GM21390 (cell line): ENCODE measurements around the gene CEMIP2.
A peak's percentile ranks its signal among the peaks of the same experiment; 100 is the strongest.
"Not testable (repeated sequence)": the region's sequence is repeated elsewhere in the genome, so short reads cannot be mapped to it uniquely, and the experiment has no call there.

ENCODE experiments used
- ATAC-seq: cut with Tn5 transposase; IDR thresholded peaks from one replicate; pipeline ENCODE4 v1.9.1; 2021; ENCODE audit not compliant: unreplicated experiment

Gene CEMIP2

DNA sequence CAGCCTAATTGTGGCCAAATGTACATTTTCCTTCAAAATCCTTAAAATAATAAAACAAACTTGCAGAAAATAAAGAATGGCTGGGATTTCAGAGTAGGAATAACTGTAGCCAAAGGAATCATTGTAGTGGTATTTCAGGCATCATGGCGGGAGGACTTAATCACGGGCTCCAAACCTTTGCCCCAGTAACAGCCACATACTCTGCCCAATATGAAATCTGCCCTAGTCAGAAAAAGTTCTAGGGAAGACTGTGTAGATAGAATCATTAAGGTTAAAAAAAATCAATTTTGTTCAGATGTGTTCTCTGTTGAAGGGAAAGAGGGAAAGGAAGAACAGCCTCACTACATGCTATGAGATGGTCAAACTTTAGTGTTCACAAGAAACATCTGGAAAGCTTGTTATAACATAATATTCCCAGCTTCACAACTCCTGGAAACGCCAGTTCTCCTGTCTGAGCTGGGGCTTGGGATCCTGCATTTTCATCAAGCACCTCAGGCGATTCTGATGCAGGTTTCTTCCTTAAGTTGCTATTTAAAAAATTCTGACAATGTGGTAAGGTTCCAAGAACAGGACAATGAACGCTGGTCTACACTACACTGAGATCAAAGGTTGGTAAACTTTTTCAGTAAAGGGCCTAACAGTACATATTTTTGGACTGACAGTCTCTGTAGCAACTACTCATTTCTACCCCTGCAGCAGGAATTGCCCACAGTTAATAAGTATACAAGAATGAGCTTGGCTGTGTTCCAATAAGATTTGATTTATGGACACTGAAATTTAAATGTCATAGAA, 87.9 kb downstream of the CEMIP2 start:
- no peak for ATAC-seq

DNA sequence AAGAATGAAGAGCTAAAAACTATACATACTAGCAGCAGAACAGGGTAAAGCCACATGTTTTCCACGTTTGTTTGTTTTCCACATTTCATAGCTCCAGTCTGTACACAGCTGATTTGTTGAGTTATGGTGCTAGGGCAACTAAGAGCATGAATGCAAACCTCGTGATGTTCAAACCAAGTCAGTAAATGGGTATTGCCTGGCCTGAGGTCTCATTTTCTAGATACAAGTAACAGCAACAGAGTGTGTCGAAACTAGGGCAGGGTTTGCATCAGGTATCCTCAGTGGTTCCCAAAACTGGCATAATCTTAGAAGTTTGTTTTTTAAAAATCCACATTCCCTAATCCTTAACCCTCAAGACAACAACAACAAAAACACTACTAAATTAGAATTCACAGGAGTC, 89.3 kb downstream of the CEMIP2 start:
- ATAC-seq, result no peak

DNA sequence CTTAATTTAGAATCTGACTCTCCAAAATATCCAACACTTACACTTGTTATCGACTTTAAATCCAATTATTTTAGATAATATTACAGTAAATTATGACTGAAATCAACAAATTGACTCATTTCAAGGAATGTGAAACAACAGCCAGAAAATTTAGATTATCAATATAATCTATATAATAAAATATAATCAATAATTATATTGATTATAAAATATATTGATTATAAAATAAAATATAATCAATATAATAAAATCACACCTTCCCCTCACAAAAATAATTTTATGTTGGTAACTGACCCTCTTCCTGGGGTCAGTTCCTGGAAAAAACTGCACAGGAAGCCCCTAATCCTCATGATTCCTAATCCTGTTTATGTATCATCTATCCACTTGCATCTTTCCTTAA, 91.1 kb downstream of the CEMIP2 start:
- no peak for ATAC-seq

DNA sequence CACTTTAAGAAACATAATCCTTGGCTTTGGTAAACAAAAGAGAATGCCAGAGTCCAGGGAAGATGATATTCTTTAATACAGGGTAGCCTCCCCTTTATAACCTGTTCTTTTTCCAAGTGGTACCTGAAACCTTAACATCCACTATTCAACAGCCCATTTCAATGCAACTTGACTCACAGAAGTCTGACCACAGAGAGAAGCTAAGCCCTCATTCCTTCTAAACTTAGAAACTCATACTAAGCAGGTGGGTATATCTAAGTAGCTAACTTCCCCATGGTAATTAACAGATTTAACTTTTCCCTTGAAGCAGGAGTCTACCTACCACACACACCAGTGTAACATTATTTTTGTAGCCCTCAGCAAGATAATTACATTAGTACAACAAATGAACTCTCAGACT, 91.9 kb downstream of the CEMIP2 start:
- peak; percentile 53 for ATAC-seq

DNA sequence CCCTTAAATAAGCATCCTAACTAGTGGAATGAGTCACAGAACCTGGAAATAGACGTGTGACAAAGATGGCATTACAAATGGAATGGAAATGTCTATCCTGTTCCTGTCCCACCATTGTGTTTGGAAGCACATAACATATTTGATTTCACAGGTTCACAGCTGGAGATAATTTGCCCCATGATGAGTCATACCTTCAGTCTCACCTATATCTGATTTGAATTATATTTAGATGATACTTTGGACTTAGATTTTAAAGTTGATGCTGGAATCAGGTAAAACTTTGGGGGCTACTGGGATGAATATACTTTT, 92.5 kb downstream of the CEMIP2 start:
- no peak for ATAC-seq

DNA sequence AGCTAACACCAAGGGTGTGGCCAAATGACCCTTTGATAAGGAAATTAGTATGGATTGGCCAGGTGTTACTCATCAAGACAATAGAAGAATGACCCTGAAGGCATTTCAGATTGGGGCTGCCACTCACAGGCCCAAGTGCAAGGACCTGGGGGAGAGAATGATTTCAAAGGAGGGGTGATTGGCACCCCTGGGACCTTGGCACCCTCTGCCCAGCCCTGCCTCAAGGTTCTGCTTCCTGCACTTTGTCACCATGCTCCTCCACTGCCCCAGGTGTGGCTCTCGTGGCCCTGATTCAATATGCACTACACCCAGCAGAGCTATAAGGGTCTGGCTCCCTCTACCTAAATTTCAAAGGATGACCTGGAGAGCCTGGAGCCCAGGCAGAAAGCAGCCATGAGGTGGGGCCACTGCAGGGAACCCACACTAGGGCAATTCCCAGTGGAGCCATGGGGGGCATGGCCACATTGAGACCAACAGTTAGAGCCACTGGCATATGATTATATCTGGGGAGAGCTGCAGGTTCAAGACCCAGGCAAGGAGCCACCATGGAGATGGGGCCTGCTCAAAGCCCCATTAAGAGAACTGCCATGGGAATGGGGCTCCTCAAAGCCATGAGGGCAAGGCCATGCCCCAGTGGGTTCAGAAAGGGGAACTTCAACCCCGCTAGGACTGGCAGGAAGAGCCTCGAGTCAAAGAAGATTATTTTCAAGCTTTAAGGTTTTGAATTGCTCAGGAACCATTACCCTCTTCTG, 93.0 kb downstream of the CEMIP2 start:
- no peak for ATAC-seq

DNA sequence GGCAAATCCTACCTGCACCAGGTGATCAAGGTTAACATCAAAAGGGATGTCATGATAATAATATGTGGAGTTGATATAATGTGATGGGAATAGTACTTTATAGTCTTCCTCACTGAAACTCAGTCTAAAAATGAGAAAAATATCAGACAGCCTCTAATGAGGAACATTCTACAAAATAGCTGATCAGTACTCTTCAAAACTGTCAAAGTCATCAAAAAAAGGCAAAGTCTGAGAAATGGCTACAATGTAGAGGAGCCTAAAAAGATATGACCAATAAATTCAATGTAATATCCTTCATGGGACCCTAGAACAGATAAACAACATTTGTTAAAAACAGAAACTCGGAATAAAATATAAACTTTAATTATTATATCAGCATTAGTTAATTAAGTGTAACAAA, 95.7 kb downstream of the CEMIP2 start:
- no peak for ATAC-seq

DNA sequence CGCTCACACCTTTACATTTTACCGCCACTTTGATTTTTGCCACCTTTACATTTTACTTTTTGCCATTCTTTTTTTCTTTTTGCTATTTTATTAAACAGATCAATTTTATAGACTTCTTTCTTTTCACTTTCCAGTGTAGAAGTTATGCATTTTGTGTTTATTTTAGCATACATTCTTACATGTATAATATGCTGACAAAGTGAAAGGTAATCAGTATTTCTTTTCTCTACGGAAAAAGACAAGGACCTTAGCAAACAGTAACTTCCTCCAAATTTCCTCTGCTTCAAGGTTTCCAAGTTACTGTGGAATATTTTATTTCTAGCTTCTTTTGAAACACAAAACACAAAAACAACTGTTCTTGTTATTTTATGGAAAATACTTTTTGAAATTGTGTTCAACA, 97.0 kb downstream of the CEMIP2 start:
- no peak for ATAC-seq

DNA sequence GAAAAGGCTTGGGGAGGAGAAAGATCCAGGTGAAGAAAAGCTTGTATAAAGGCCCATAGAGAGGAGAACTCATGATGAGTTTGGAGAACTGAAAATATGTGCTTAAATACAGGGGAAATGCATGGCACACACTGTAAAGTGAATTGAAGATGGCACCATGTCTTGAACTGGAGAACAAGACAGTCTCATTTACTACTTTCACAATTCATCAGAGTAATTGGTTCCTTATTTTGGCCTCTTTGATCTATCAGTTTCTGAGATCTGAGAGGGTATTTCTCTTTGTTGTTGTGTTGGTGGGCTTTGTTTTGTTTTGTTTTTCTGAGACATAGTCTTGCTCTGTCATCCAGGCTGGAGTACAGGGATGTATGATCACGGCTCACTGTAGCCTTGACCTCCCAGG, 98.2 kb downstream of the CEMIP2 start:
- ATAC-seq, result no peak

DNA sequence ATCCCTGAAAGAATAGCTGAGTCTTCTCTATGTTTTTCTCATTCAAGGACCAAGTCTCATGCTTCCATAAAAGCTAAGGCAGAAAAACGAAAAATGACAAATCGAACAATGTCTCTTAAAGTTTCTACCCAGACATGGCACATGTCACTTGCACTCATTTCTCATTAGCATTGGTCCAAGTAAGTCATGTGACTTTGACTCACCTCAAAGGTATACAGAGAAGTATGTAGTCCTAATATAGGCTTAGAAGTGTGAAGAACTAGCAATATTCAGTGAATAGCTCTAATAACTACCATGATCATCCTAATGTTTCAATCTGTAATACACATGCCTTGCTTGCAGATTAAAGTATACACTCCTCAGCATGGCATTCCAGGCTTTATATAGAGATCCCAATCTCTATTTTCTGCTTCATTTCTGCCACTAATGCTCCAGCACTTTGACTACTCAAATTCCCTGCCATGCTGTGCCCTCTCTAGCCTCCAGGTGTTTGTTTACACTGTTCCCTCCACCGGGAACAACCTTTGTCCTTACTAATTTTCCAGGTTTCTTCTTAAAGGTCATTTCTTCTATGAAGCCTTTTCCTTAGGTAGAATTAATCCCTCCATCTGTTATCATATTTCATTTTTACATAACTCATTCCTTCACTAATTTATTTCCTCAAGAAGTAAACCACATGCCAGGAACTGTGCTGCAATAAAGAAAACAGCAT, 98.9 kb downstream of the CEMIP2 start:
- no peak for ATAC-seq

DNA sequence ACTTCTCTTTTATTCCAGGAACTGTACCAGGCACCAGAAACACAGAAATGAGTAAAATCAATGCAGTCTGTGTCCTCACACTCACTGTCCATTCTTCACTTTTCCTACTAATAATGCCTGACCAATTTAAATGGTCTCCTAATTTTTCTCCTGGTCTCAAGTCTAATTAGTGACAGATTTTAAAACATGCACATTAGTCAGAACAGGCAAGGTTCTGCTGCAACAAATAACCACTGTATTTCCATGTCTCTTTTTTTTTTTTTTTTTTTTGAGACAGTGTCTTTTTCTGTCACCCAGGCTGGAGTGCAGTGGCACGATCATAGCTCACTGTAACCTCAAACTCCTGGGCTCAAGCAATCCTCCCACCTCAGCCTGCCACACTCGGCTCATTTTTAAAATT, 99.6 kb downstream of the CEMIP2 start:
- no peak for ATAC-seq

DNA sequence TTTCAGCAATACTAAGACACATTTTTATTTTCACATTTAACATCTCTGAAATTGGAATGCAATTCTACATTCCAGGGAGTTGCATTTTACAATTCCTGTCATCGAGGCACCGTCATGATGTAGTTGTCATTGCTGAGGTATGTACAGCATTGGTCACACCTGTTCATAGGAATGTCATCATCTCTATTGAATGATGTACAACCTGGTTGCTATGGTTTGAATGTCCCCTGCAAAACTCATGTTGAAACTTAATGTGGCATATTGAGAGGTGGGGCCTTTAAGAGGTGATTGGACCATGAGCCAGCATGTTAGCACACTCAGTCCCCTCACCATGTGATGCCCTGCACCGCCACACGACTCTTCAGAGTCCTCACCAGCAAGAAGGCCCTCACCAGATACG, 103.1 kb downstream of the CEMIP2 start:
- ATAC-seq, result no peak

DNA sequence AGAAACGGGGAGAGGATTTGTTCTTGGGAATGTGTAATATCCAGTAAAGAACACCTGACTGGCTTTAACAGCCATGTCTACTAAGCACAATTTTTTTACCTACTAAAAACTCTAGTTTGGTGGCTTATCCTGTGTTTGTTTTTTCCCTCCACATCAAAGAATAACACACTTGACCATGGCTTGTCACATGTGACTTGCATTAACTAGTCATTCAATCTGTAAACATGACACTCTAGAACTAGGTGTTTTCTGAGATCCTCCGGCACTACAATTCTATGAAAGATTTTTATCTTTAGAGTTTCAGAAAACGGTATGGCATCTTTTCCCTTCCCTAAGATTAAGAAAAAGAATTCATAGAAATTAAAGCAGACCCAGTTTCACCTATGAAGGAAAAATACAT, 103.7 kb downstream of the CEMIP2 start:
- ATAC-seq, result no peak

DNA sequence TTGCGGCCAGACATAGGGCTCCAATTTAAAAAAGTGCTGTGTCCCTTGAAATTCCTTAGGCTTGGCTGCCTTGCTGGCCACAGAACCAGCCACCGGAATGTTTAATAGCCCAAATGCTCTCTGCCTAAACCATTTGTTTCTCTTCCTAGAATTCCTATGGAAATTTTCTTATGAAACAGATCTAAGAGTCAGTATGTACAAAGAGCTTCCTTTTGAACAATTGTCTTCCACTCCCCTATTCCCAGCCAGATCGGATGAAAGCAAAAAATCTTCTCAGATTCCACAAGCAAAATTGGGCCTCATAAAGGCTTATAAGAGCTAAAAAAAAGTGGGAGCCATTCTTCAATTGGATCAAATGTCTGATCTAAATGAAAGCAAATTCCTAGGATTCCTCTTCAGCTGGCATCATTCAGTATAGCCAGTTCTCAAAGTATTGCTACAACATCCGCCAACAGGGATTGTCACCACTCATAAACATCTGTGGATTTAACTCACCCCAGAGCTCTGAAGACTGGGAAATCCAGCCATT, 104.3 kb downstream of the CEMIP2 start:
- no peak for ATAC-seq

DNA sequence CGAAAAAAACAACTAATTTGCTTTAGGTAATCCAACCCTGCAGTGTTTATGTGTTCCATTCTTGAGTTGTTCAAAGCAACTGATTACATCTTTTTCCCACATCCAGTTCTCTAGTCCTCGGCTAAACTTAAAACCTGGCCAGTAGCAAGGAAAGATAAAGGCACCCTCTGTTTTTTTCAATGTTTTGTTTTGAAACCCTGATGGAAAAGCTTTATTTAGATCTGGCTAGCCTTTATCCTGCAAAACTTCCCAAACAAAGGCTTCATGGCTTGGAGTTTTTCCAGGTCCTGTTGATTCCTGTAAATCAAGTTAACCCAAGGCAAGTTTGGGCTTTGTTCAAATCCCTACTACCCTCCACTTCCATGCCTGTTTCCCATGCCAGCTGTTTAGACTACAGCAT, 105.1 kb downstream of the CEMIP2 start:
- ATAC-seq, result no peak

DNA sequence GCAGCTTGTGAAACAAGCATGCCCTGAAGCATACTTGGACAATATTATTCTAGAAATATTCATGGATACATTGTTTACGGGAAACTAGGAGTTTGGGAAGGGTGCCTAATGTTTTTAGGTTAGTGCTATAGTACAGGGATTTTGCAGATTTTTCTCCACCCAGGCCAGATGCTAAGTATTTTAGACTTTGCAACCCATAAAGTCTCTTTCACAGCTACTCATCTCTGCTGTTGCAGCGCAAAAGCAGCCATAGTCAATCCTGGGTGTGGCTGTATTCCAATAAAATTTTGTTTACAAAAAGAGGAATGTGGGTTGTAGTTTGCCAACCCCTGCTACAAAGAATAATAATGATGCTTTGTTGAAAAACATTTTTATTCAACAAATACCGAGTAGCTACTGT, 106.2 kb downstream of the CEMIP2 start:
- ATAC-seq, result no peak

DNA sequence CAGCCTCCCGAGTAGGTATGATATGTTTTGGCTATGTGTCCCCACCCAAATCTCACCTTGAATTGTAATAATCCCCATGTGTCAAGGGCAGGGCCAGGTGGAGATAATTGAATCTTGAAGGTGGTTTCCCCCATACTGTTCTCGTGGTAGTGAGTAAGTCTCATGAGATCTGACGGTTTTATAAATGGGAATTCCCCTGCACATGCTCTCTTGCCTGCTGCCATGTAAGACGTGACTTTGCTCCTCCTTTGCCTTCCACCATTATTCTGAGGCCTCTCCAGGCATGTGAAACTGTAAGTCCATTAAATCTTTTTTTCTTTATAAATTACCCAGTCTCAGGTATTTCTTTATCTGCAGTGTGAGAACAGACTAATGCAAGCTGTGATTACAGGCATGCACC, 111.0 kb downstream of the CEMIP2 start:
- not testable (repeated sequence) for ATAC-seq

DNA sequence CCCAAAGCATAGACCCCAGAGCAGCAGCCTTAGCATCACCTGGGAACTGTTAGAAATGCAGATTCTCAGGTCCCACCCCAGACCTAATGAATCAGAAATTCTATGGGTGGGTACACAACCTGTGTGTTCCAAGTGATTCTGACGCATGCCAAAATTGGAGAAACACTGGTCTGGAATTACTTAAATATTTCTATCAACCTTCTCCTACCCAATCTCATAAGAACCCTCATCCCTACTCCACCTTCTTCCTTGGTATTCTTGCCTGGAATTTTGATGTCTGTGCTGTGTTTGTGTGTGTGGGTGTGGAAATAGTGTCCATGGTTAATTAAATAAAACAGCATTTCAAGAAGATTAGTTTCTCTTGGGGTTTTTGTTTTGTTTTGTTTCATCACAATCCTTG, 111.8 kb downstream of the CEMIP2 start:
- ATAC-seq, result no peak

DNA sequence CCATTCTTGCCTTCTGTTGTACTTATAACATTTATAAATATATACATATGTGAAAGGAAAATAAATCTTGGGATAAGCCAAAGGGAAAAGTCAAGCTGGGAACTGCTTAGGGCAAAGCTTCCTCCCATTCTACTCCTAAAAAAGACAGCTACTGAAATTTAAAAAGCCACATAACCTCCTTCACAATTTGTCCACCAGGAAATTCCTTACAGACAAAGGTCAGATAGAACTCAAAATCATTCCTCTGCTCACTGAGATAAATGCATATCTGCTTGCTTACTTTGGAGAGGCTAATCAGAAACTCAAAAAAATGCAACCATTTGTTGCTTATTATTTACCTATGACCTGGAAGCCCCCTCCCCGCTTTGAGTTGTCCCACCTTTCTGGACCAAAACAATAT, 112.5 kb downstream of the CEMIP2 start:
- no peak for ATAC-seq

DNA sequence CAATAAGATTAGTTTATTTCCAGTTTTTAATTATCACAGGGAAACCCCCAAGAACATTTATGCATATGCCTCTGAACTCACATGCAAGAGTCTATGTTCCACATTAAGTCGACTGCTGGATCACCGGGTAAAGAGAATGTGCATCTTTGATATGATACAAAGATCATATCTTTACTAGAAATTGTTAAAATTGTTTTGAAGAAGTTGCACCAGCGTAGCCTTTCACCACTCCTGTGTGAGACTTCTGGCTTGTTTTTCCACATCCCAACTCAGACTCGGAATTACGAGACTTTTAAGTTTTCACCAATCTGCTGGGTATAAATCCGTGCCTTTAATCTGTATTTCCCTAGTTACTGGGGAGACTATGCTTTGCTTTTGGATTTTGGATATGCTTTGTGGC, 113.2 kb downstream of the CEMIP2 start:
- ATAC-seq, result no peak

DNA sequence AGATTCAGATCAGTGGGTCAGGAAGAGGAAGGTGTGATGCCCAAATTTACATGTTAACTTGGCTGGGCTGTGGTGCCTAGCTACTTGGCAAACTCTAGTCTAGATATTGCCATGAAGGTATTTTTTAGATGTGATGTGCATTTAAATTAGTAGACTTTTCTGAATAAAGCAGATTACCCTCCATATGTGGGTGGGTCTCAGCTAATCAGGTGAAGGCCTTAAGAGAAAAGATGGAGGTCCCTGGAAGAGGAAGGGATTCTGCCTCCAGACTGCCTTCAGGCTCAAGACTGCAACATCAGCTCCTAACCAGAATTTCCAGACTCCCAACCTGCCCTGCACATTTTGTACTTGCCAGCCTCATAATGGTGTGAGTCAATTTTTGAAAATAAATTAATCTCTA, 115.8 kb downstream of the CEMIP2 start:
- no peak for ATAC-seq

DNA sequence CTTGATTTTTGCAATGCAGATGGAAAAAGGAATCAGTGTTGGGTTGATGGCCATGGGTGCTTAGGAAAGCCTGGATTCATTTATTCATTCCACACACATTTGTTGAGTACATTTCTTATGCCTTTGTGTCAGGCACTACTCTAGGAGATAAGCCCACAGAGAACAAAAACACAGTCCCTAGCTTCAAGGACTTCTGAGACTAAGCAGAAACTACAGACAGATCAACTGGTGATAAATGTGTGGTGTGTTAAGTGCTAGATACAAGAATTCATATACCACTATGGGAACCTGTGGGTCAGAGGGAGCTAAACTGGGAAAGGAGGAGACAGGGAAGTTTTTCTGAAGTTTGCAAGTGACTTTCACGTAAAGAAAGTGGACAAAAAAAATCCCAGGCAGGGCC, 119.9 kb downstream of the CEMIP2 start:
- ATAC-seq, result no peak
